DOHH2 (cell line): Measurements from ENCODE around the gene ZNF773.
A peak's percentile ranks its signal among the peaks of the same experiment; 100 is the strongest.
"Not testable (repeated sequence)": the region's sequence is repeated elsewhere in the genome, so short reads cannot be mapped to it uniquely, and the experiment has no call there.

Source experiments
- H3F3A ChIP-seq: fragments of 200-600 bp; sonication (generic), shearing (Covaris generic); 2 replicates; pipeline ENCODE4 v1.6.0; 2016; ENCODE audit warnings: antibody characterized with exemption, mild to moderate bottlenecking; ENCODE audit not compliant: control insufficient read depth, insufficient read depth
- H3K27ac ChIP-seq: fragments of 200-600 bp; sonication (generic); 2 replicates; pipeline ENCODE4 v1.5.1; 2014; ENCODE audit warnings: low read depth, mild to moderate bottlenecking, low read length, moderate library complexity
- H3K27me3 ChIP-seq: fragments of 200-600 bp; sonication (generic); 2 replicates; pipeline ENCODE4 v1.6.1; 2014; ENCODE audit warnings: mild to moderate bottlenecking, low read length, mixed read lengths; ENCODE audit not compliant: control insufficient read depth
- H3K36me3 ChIP-seq: fragments of 200-600 bp; sonication (generic); 2 replicates; pipeline ENCODE4 v1.6.1; 2014; ENCODE audit warnings: mild to moderate bottlenecking, low read length, moderate library complexity, mixed read lengths; ENCODE audit not compliant: control insufficient read depth
- H3K4me1 ChIP-seq: fragments of 200-600 bp; sonication (generic); 2 replicates; pipeline ENCODE4 v1.6.1; 2014; ENCODE audit warnings: mild to moderate bottlenecking, low read length, mixed read lengths; ENCODE audit not compliant: control insufficient read depth
- H3K4me2 ChIP-seq: fragments of 200-600 bp; sonication (generic); 2 replicates; pipeline ENCODE4 v1.6.0; 2014; ENCODE audit warnings: mild to moderate bottlenecking, low read length, moderate library complexity
- H3K4me3 ChIP-seq: fragments of 200-600 bp; sonication (generic); 2 replicates; pipeline ENCODE4 v1.5.1; 2014; ENCODE audit warnings: mild to moderate bottlenecking, low read length, mixed read lengths
- H3K79me2 ChIP-seq: fragments of 200-600 bp; sonication (generic); 2 replicates; pipeline ENCODE4 v1.6.1; 2014; ENCODE audit warnings: mild to moderate bottlenecking, low read length, mixed read lengths; ENCODE audit not compliant: control insufficient read depth
- H3K9me2 ChIP-seq: fragments of 200-600 bp; sonication (generic); replicated peaks from 2 replicates; pipeline ENCODE4 v1.6.1; 2014; ENCODE audit warnings: mild to moderate bottlenecking, low read length, mixed read lengths; ENCODE audit not compliant: control insufficient read depth
- H3K9me3 ChIP-seq: fragments of 200-600 bp; sonication (generic); 2 replicates; pipeline ENCODE4 v1.6.1; 2014; ENCODE audit warnings: antibody characterized with exemption, low read length, mixed read lengths; ENCODE audit not compliant: control insufficient read depth, insufficient read depth
- H4K20me1 ChIP-seq: fragments of 200-600 bp; sonication (generic); 2 replicates; pipeline ENCODE4 v1.6.0; 2014; ENCODE audit warnings: low read depth, mild to moderate bottlenecking, antibody characterized with exemption, low read length, moderate library complexity; ENCODE audit not compliant: control insufficient read depth, insufficient read depth
- EZH2phosphoT487 ChIP-seq: fragments of 200-600 bp; sonication (generic); IDR thresholded peaks from 2 replicates; pipeline ENCODE4 v1.6.1; 2017; ENCODE audit warnings: borderline replicate concordance, mild to moderate bottlenecking, antibody characterized with exemption, low read length, moderate library complexity, mixed read lengths
- TF ChIP-seq, protein P1 (sequence below): fragments of 200-600 bp; sonication (generic); IDR thresholded peaks from one replicate; pipeline ENCODE4 v1.5.1; 2014; ENCODE audit warnings: antibody characterized with exemption, mild to moderate bottlenecking, low read depth, low read length; ENCODE audit not compliant: poor library complexity, severe bottlenecking

The ZNF773 gene

GRCh38 chr19:57499680-57500395 lies at the start of gene ZNF773:
Gene ZNF773 (plus strand): TSS chr19:57499938. CDS start chr19:57500081, 143 bp downstream.
- peak within 1 kb of the TSS; percentile 78 for H3K4me3 ChIP-seq
- not testable (repeated sequence) for H3K27ac ChIP-seq, H3K36me3 ChIP-seq, H3K4me1 ChIP-seq, H4K20me1 ChIP-seq, H3K9me2 ChIP-seq, H3K27me3 ChIP-seq, H3K79me2 ChIP-seq, H3F3A ChIP-seq
- H3K4me2 ChIP-seq: peak within 1 kb of the TSS; percentile 69
- H3K9me3 ChIP-seq: peaks cover 36% of the 10 kb centered on the region

DNA sequence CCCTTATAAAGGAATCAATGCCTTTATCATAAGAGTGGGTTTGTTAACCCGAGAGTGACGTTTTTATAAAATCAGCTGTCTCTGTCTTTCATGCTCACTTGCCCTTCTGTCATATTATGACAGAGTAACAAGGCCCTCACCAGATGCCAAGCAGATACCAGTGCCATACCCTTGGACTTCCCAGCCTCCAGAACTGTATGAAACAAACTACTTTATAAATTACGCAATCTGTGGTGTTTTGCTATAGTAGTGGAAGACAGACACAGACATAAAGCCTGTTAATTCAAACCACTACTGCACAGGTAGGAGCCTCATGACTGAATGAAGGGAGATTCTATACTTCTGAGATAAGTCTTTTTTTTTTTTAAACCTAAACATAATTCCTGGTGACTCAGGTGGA lies 47.4 kb upstream of the ZNF773 start:
- no peak overlapping the region for H3K4me3 ChIP-seq

GRCh38 chr19:57465680-57466381 lies 33.9 kb upstream of the ZNF773 start:
- Histone ChIP-seq H3K36me3 (no peaks in the 10 kb centered on the region), H3K9me3 (peaks cover 5% of the 10 kb centered on the region; the same call in 1 of the 2 replicates), H3K27ac (no peak overlapping the region)

More for the DNA sequence above, 47.4 kb upstream of the ZNF773 start:
- Histone ChIP-seq H3F3A (no peaks in the 10 kb centered on the region), H3K4me1 (no peaks in the 10 kb centered on the region), H3K36me3 (no peaks in the 10 kb centered on the region), H3K9me3 (peaks cover 15% of the 10 kb centered on the region; the same call in 1 of the 2 replicates), H3K4me2 (no peak overlapping the region), H4K20me1 (no peaks in the 10 kb centered on the region), H3K27ac (no peak overlapping the region), H3K79me2 (no peaks in the 10 kb centered on the region), H3K27me3 (no peaks in the 10 kb centered on the region), H3K9me2 (no peaks in the 10 kb centered on the region)
- no peak for TF ChIP-seq EZH2phosphoT487

DNA sequence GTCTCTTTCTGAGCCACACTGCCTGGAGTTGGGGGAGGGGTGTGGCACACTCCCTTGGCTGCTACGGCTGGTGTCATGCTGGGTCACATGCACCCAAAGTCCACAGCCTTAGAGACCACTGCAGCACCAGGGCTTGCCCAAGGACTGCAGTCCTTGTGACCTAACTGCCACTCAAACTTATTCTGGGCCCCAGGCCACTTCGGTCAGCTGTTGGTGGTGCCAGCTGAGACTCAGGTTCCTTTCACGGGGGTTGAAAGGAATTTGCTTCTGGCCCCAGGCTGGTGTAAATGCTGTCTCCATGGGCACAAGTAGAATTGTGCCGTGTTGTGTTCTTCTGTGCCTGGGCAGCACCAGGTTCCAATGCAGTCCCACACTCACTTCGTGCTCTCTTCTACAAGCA lies 33.2 kb upstream of the ZNF773 start:
- Histone ChIP-seq H3K4me1 (no peaks in the 10 kb centered on the region), H4K20me1 (no peaks in the 10 kb centered on the region), H3F3A (no peaks in the 10 kb centered on the region), H3K4me3 (no peak overlapping the region), H3K9me2 (no peaks in the 10 kb centered on the region), H3K9me3 (peaks cover 10% of the 10 kb centered on the region), H3K36me3 (no peaks in the 10 kb centered on the region), H3K4me2 (no peak overlapping the region), H3K27ac (no peak overlapping the region), H3K27me3 (no peaks in the 10 kb centered on the region), H3K79me2 (no peaks in the 10 kb centered on the region)
- TF ChIP-seq EZH2phosphoT487: no peak
- TF ChIP-seq, protein P1, sequence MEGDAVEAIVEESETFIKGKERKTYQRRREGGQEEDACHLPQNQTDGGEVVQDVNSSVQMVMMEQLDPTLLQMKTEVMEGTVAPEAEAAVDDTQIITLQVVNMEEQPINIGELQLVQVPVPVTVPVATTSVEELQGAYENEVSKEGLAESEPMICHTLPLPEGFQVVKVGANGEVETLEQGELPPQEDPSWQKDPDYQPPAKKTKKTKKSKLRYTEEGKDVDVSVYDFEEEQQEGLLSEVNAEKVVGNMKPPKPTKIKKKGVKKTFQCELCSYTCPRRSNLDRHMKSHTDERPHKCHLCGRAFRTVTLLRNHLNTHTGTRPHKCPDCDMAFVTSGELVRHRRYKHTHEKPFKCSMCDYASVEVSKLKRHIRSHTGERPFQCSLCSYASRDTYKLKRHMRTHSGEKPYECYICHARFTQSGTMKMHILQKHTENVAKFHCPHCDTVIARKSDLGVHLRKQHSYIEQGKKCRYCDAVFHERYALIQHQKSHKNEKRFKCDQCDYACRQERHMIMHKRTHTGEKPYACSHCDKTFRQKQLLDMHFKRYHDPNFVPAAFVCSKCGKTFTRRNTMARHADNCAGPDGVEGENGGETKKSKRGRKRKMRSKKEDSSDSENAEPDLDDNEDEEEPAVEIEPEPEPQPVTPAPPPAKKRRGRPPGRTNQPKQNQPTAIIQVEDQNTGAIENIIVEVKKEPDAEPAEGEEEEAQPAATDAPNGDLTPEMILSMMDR: no peak

More at GRCh38 chr19:57465680-57466381, 33.9 kb upstream of the ZNF773 start:
- Histone ChIP-seq H3K79me2 (no peaks in the 10 kb centered on the region), H3K9me2 (no peaks in the 10 kb centered on the region), H3K4me2 (no peak overlapping the region), H3K4me1 (no peaks in the 10 kb centered on the region), H3F3A (no peaks in the 10 kb centered on the region), H3K27me3 (no peaks in the 10 kb centered on the region), H3K4me3 (no peak overlapping the region), H4K20me1 (no peaks in the 10 kb centered on the region)
- TF ChIP-seq, protein P1: peak; percentile 73
- no peak for TF ChIP-seq EZH2phosphoT487
